SIG-M5 treated with dmso at 0.1 percent for 504 hours (cell line): ENCODE measurements around the gene ABLIM3.

Source experiments
- DNase-seq: peaks from one replicate; lab custom pipeline; 2025; ENCODE audit not compliant: unreplicated experiment; lab: John Stamatoyannopoulos, UW

ABLIM3 gene

DNA sequence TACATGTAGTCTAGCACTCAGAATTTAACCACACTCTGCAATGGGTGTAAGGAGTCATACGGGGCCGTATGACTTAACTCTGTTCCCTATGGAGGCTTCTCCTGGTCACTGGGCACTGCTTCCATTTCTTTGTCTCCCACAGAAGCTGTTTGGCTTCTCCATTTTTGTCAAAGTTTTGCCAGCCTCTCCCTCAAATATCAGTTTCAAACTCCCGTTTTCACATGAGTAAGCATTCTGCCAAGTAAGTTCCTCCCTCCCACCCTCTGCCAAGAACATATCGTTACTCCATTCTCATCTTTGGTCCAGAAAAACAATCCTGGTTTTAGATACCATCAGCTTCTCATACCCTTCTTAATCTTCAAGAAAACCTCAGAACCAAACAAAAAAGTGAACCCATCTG, 136.5 kb downstream of the ABLIM3 start:
- no peak for DNase-seq

DNA sequence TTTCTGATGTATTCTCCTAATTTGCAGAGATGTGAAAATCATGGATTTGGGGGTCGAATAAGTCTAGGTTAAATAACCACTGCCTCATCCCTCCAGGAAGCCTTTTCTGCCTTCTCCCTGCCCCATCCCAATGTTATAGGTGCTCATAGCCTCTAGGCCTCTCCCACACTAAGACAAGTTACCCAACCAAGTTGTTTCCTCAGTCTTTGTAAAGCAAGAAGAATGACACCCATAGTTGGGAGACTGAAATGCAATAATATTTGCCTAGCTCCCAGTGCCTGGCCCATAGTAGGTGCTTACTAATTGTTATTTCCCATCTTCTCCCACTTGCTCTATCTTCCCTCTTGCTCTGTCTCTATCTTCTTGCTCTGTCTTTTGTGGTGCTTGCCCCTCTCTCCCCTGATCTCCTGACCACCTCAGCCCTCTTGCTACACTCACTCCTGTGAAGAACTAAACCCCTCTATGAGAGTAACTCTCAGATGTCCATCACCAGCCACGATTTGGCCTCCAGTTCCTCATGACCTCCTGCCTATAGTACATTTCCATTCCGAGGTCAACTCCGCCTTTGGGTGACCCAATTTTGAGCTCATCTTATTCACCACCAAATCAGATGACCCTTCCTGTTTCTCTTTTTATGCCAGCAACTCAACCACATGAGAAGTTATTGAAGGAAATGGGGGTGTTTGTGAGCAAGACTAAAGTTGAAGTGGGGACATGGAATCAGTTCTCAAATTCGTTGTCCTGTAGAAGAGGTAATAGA, 137.3 kb downstream of the ABLIM3 start:
- DNase-seq: no peak

DNA sequence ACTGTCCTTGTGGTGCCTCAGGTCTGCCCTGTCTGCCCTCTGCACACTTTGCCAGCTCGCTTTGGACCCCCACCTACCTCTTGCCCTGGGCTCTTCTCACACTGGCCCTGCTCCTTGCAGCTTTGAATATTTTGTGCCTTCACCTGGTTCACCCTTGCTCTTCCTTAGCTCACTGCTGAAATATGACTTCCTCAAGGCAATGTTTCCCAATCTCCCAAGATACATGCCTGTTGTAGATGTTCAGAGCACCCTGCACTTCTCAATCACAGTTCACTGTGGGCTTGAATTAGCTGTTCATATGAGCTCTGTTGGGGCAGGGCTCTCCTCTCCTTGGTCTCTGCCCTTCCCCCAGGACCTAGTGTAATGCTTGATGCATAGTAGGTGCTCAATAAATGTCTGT, 138.4 kb downstream of the ABLIM3 start:
- no peak for DNase-seq

DNA sequence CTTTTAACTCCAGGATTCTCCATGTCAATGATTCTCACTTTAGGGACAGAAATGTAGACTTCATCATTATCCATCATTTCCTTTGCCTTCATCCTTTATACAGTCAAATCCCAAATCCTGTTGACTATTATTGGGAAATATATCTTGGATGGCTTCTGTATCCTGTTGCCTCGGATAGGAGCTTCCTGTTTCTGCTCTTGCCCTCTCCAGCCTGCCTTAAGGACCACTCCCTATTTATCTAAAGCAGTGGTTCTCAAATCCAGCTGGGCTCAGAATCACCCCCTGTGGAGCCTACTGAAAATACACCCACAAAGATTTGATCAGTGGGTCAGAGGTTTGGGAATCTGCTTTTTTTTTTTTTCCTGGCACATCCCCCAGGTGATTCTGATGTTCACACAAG, 138.8 kb downstream of the ABLIM3 start:
- no peak for DNase-seq

DNA sequence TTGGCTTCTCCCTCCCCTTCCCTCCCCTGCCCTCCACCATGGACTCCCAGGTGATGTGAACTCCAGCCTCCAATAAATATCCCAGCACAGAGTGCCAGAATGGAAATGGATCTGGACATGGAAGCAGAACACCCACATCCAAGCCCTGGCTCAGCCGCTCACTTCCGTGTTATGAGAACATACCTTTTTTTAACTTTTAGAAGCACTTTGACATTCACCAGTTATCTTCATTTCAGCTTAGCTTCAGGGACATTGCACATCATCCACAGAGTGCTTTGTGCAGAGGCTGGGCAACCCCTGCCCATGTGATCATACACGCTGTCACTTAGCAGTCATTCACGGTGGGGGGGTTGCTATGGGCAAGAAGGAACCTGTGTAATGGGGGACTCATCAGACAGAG, 139.5 kb downstream of the ABLIM3 start:
- DNase-seq: no peak

DNA sequence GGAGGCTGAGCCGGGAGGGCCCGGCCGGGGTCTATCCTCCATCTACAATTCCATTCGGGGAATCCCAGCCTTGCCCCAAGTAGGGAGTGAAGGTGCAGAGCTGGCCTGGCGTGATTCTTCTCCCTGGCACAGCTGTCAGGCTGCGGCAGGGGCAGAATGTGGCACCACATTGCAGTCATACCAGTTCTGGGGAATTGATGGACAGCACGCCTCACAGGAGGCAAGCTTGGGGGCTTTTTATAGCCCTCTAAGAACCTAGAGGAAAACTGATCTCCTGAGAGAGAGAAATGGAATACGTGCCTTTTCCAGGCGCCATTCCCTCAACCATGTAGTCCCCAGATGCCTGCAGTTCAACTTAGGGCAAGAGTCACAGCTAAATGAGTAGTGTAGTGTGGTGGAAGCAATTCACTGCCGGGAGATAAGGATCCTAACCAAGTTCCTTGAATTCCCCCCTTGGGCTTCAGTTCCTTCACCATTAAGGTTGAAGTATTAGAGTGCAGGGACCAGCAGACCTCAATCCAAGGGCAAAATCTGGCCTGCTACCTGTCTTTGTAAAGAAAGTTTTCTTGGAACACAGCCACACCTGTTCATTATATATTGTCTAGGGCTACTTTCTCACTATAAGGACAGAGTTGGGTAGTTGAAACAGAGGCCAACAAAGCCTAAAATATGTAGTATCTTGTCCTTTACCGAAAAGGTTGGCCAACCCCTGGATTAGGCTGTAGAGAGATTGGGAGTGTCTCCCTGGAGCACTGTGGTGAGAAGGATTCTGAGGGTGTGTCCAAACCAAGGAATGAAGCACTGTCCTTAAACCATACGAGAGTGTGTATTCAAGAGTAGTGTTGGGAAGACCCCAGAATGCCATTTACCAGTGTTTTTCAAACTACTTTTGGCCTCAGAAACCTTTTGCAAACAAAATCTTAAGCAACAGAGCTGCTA, 141.0 kb downstream of the ABLIM3 start:
- DNase-seq: no peak

DNA sequence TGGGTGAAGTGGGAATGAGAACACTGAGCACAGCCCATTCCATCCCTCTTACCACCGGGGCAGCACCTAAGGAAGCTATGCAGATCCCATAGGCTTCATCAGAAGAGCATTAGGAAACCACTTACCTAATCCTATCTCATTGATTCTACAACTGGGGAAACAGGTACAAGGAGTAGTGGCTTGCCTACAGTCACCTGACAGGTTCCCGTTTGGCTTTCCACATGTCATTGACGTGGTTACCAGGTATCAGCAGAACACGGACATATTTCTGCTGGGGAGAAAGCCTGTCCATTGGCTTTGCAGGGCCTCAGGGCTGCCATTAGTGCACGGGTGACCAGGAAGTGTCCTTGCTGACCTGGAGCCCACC, 141.7 kb downstream of the ABLIM3 start:
- no peak for DNase-seq

DNA sequence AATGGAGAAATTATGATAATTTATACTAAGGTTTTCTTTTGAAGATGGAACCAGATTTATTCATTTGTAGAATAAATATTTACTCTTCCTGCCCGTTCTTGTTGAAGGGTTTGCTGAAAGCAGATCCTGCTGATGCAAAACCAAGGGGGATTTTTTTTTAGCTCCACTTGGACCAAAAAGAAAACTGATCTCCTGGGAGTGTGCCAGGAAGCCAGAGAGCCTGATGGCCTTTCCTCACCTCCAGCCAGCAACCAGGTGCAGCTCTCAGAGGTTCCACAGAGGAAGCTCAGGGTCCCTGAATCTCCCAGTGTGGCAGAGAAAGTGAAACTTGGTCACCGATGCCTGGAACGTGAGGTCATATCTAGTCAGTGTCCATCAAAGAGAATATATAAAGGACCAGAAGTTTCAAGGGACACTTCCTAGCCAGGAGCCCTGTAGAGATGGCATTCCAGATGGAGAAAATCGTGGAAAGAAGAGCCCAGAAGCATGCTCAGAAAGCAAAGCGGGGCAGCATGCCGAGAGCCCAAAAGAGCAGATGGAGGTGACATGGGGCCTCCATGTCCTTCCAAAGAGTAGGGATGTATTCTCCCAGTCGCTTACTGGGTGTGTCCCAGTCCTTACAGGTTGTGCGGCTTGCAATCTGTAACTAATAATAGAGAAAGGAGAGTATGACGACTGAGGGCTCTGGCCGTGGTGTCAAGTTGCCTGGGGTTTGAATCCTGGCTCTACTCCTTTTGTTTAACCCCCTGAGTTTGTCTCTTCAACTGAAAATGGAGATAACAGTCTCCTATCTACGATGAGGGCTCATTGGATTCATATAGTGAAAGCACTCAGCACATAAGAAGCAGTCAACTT, 142.6 kb downstream of the ABLIM3 start:
- DNase-seq: no peak

DNA sequence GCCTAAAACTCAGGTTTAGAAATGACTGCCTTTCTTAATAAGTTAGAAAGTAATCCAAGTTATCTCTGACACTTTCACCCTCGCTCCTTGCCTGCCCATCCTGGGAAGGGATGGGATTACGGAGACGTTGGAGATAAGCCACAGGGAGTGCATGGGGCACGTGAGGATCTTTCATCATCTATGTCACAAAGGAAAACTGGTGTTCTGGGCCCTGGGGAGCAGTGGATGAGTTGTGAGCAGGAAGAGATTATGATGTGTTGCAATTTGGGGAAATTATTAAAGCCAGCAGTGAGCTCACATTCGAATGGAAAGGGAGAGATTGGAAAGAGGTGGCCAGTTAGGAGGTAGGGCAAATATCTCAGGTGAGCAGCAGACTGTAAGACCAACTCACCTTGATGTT, 143.2 kb downstream of the ABLIM3 start:
- DNase-seq: no peak

DNA sequence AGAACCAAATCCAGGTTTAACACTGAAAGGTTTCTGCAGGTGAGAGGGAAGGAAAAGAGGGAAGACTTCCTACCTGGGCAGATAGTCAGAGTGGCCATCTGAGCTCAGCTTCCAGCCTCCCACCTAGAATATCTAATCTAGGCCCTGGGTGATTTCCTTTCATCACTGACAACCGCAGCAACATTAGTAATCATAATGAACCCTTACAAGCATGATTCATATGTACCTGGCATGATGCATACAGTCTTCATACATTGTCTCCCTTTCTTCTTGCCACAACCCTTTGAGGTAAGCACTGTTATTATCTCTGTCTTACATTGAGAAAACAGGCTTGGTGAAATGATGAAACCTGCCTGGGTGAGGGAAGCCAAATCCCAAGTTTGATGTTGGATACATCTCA, 143.9 kb downstream of the ABLIM3 start:
- no peak for DNase-seq

DNA sequence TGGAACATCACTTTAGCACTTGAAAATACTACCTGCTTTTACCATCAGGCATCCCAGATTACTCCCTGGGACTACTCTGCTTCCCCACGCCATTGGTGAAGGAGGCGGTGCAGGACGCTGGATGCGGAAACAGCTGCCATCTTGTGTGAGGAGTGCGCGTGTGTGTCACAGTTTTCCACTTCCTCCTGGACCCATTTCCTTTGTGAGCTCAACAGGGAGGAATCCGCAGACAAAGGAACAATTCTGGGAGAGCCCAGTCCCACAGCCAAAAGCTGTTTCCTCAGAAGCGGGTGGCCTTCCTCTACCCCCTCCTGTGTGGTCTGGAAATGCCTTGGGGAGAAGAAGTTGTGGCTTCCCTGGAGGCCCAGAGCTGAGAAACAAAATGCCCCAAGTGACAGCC, 147.1 kb downstream of the ABLIM3 start:
- no peak for DNase-seq

DNA sequence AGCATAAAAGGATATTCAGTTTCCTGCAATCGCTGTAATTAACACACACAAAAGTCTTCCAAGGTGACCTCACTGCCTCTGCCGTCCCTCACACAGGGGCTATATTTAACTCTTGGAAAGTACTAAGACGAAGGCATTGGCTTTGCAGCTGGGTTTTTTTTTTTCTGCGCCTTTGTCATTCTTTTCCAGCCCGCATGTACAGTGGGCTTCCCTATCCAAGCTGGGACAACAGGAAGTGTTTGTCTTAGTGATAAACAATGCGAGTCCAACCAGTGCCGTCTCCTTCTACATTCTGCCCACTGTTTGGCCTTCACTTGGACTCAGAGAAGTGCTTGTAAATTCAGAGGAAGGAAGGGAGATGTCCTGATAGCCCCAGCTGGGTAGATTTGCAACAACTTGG, 148.0 kb downstream of the ABLIM3 start:
- no peak for DNase-seq

DNA sequence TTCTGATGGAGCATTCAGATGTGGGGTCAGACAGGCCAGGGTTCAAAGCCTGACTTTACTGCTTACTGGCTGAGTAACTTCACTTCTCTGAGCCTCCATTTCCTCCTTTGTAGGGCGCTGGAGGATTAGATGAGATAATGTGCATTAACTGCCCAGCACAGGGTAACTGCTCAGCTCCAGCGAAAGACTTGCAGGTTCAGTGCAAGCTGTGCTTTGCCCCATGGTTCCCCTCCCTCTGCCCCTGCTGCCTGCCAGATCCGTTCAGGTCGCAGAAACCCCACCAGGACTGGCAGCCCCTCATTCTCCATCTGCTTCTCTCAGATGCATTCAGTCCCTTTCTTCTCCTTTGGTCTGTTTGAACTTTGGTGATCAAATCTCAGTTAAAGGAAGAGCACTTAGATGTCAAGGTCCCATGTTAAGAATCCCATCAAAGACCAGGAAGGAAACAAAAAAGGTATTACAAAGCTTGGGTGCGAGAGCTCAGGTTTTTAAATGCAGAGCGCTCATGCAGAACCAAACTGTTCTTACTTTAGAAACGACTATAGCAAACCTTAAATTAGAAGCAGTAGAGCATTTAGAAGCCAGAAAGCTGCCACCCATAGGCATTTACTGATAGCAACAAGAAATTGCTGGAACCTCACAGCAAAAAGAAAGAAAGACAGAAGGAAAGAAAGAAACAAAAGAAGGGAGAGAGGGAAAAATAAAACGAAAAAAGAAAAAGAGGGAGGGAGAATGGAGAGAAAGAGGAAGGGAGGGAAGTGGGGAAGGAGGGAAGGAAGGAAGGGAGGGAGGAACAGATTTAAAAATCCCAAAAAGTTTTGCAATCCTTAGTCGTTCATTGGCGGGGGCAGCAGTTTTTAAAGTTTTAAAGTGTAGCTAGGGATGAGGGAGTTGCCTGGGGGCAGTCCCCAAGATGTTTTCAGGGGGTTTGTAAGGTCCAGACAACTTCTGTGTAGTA, 153.9 kb downstream of the ABLIM3 start:
- no peak for DNase-seq

DNA sequence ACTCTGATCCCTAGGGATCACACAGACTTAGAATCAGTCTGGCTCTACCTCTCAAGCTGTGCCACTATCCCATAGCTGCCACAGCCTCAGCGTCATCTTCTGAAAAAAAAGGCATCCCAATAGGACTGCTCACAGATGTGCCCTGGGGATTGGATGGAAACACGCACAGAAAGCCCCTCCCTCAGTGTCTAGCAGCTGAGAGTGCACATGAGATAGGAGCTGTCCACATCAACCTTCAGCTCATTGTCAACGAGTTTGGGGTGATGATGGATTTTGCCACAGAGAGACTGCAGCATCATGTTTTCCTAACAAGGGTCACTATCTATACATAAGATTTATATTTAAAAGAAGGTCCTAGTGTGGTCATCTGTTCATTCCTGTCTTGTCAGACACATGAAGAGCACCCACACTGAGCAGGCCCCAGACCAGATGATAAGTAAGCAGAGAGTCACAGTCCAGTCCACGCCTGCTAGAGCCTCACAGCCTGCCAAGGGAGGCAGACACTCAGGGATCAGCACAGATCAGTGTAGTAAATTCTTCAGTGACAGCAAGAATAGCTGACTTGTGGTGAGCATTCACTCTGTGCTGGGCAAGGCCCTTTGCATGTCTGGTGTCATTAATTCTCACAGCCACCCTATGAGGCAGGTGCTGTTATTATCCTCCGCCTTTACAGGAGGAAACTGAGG, 156.2 kb downstream of the ABLIM3 start:
- no peak for DNase-seq

DNA sequence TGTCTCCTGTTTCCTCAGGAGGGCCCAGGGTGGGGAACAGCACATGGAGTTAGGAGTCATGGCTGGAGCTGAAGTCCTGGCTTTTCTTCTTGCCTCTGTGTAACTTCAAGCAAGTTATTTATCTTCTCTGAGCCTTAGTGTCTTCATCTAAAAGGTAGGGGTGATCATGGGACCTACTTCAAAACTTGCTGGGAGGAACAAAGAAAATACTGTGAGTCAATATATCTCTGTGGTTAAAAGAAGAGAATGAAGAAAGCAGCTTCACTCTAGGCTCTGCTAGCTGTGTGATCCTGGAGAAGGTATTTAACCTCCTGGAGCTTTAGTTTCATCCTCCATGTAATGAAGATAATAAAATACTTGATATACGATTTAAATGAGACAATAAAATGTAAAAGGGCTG, 156.9 kb downstream of the ABLIM3 start:
- no peak for DNase-seq

DNA sequence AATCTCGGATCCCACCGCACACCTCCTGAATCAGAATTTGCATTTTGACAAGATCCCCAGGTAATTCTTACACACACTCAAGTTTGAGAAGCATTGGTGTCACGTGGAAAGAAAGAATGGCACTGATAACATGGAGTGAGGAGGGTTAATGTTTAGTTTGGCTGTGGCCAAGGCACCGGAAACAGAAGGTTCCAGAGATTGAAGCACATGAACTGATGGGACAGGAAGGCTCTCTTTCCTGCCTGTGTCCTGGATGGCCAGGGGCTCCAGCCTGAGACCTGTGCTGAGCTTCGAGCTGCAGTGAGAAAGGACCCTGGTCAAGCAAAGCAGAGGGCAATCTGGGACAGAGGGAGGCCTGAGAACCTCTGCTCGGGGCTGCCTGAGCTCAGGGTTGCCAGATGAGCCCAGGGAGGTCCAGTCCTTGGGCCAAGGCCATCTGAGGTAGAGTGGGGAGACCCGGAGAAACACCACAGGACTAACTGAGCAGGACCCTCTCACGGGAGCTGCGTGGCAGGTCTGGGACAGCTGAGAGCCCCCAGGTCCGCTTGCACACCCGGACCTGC, 157.6 kb downstream of the ABLIM3 start:
- no peak for DNase-seq

DNA sequence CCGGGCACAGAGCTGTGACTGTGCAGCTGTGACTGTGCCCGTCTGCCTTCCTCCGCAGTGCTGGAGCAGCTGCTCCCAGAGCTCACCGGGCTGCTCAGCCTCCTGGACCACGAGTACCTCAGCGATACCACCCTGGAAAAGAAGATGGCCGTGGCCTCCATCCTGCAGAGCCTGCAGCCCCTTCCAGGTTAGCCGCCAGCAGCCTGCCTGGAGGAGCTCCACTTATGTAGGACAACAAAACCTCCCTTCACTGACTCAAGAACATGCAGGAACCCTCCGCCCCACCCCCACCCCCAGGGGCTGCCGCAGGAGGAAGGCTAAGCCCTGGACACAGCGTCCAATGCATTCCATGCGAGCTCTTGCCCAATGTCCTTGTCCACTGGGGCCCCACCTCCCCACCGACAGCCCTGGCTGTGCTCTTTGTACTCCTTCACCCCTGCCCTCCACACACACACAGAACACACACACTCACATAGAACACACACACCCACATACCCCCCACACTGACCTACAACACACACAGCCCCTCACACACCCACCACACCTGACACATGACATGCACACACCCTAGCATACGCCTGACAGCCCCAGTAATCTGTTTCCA, 158.3 kb downstream of the ABLIM3 start:
- DNase-seq: no peak

DNA sequence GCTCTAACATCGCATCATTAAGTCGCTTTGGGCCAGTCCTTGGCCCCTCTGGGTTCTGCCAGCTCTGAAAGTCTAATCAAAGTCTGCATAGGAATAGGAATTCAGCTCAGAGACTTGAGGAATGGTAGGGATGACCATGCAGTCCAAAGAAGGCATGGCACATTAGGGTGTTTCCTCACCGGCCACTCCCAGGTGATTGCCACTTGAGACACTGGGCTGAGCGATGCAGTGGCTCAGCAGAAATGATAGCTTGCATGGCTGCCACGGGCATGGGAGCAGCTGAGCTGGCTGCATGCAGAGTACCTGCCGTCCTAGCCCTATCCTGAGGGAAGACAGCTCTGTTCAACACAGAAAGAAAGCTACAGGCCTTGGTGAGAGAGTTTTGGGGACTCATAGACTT, 159.1 kb downstream of the ABLIM3 start:
- DNase-seq: no peak
